ENCODE measurements around the gene MRPL18.
A peak's percentile ranks its signal among the peaks of the same experiment; 100 is the strongest.
"Not testable (repeated sequence)": the region's sequence is repeated elsewhere in the genome, so short reads cannot be mapped to it uniquely, and the experiment has no call there.

Gene MRPL18

DNA sequence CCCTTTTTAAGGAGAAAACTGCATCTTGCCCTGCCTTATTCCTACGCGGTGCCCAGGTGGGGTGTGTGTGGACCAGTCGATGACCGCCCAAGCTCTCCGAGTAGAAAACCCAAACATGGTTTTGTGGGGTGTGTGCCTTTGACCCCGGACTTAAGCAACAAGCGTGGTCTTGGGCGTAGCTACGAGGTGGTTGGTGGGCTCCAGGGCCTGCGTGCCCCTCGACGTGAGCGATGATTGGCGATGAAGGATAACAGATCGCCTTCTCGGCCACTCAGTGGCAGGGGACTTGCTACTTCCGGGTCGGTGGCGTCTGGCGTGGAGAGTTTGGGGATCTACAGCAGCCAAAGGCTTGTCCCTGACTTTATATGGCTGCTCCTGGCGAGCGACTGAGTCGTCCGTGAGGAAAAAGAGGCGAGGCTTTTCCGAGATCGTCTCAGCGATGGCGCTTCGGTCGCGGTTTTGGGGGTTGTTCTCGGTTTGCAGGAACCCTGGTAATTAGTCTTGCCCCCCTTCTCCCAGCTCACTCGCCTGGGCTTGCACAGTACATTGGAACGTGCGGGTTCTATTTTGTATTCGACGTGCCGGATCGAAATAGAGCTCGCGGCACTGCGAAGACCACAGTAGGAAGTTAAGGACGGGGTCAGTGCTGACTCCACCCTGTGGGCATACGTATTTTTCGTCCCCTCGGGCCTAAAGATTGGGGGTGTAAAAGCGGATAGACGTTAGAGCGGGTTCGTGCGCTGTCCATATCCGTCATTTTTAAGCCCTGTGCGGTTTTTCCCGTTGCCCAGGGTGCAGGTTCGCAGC is at the start of gene MRPL18:
Gene MRPL18 (plus strand): TSS at position 319 of the 807 bp plus-strand sequence. CDS start 121 bp downstream, at position 440.
- H3K9ac ChIP-seq (ENCODE audit: low read length) = peak within 1 kb of the TSS; percentile 94
- peaks cover 77% of the 10 kb centered on the region for H3K79me2 ChIP-seq (ENCODE audit: low read length)
- no peak within 1 kb of the TSS; the same call in 1 of the 2 replicates for H2AFZ ChIP-seq (ENCODE audit: low read depth, low read length)
- peak within 1 kb of the TSS; percentile 94 for H3K4me3 ChIP-seq (ENCODE audit: low read length)
- no peaks in the 10 kb centered on the region for H3K27me3 ChIP-seq (ENCODE audit: low read depth, low read length)
- peaks cover 34% of the 10 kb centered on the region for H3K36me3 ChIP-seq (replicated peaks; ENCODE audit: low read depth, low read length)
- H4K20me1 ChIP-seq (ENCODE audit: insufficient read depth, low read length) = peaks cover 9% of the 10 kb centered on the region
- no peak for TF ChIP-seq EZH2phosphoT487 (IDR thresholded peaks at IDR 0.05; ENCODE audit: low read depth)
- TF ChIP-seq, protein P1, sequence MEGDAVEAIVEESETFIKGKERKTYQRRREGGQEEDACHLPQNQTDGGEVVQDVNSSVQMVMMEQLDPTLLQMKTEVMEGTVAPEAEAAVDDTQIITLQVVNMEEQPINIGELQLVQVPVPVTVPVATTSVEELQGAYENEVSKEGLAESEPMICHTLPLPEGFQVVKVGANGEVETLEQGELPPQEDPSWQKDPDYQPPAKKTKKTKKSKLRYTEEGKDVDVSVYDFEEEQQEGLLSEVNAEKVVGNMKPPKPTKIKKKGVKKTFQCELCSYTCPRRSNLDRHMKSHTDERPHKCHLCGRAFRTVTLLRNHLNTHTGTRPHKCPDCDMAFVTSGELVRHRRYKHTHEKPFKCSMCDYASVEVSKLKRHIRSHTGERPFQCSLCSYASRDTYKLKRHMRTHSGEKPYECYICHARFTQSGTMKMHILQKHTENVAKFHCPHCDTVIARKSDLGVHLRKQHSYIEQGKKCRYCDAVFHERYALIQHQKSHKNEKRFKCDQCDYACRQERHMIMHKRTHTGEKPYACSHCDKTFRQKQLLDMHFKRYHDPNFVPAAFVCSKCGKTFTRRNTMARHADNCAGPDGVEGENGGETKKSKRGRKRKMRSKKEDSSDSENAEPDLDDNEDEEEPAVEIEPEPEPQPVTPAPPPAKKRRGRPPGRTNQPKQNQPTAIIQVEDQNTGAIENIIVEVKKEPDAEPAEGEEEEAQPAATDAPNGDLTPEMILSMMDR (IDR thresholded peaks at IDR 0.05; ENCODE audit: low read depth, low read length) = no peak
- H3K4me2 ChIP-seq (ENCODE audit: low read length) = peak within 1 kb of the TSS; percentile 71
- H3K27ac ChIP-seq (ENCODE audit: low read length) = peak within 1 kb of the TSS; percentile 85
- H3K4me1 ChIP-seq (ENCODE audit: low read length) = peaks cover 21% of the 10 kb centered on the region
- no peaks in the 10 kb centered on the region for H3K9me3 ChIP-seq (ENCODE audit: insufficient read depth, low read length)

- Histone ChIP-seq H3K79me2 (ENCODE audit: low read length) (peaks cover 73% of the 10 kb centered on the region), H3K4me2 (ENCODE audit: low read length) (no peak overlapping the region), H2AFZ (ENCODE audit: low read depth, low read length) (no peak overlapping the region), H3K9ac (ENCODE audit: low read length) (no peak overlapping the region), H3K9me3 (ENCODE audit: insufficient read depth, low read length) (no peaks in the 10 kb centered on the region), H3K4me3 (ENCODE audit: low read length) (no peak overlapping the region), H3K36me3 (replicated peaks; ENCODE audit: low read depth, low read length) (peaks cover 52% of the 10 kb centered on the region), H3K27me3 (ENCODE audit: low read depth, low read length) (no peaks in the 10 kb centered on the region), H3K27ac (ENCODE audit: low read length) (no peak overlapping the region), H4K20me1 (ENCODE audit: insufficient read depth, low read length) (peaks cover 7% of the 10 kb centered on the region; the same call in 1 of the 2 replicates), H3K4me1 (ENCODE audit: low read length) (no peaks in the 10 kb centered on the region)
- TF ChIP-seq EZH2phosphoT487 (IDR thresholded peaks at IDR 0.05; ENCODE audit: low read depth) = no peak
- TF ChIP-seq, protein P1 (IDR thresholded peaks at IDR 0.05; ENCODE audit: low read depth, low read length) = no peak
Observed at GRCh38 chr6:159742165-159742564, 48.1 kb upstream of the MRPL18 start.

- peaks cover 44% of the 10 kb centered on the region for H3K79me2 ChIP-seq (ENCODE audit: low read length)
- no peaks in the 10 kb centered on the region for H3K27me3 ChIP-seq (ENCODE audit: low read depth, low read length)
- H3K36me3 ChIP-seq (replicated peaks; ENCODE audit: low read depth, low read length) = peaks cover 49% of the 10 kb centered on the region
Observed at GRCh38 chr6:159745081-159745480, 45.2 kb upstream of the MRPL18 start.

GRCh38 chr6:159746759-159747158 is 43.5 kb upstream of the MRPL18 start:
- Histone ChIP-seq H3K4me1 (ENCODE audit: low read length) (no peaks in the 10 kb centered on the region), H3K36me3 (replicated peaks; ENCODE audit: low read depth, low read length) (peaks cover 41% of the 10 kb centered on the region), H3K79me2 (ENCODE audit: low read length) (peaks cover 30% of the 10 kb centered on the region), H2AFZ (ENCODE audit: low read depth, low read length) (no peak overlapping the region), H3K9ac (ENCODE audit: low read length) (no peak overlapping the region), H3K27me3 (ENCODE audit: low read depth, low read length) (no peaks in the 10 kb centered on the region), H3K9me3 (ENCODE audit: insufficient read depth, low read length) (no peaks in the 10 kb centered on the region), H3K4me3 (ENCODE audit: low read length) (no peak overlapping the region), H3K27ac (ENCODE audit: low read length) (no peak overlapping the region), H4K20me1 (ENCODE audit: insufficient read depth, low read length) (no peaks in the 10 kb centered on the region), H3K4me2 (ENCODE audit: low read length) (no peak overlapping the region)
- TF ChIP-seq EZH2phosphoT487 (IDR thresholded peaks at IDR 0.05; ENCODE audit: low read depth) = no peak
- TF ChIP-seq, protein P1 (IDR thresholded peaks at IDR 0.05; ENCODE audit: low read depth, low read length) = no peak

More at GRCh38 chr6:159745081-159745480, 45.2 kb upstream of the MRPL18 start:
- H3K27ac ChIP-seq (ENCODE audit: low read length) = no peak overlapping the region
- no peak overlapping the region for H2AFZ ChIP-seq (ENCODE audit: low read depth, low read length)
- no peak overlapping the region for H3K9ac ChIP-seq (ENCODE audit: low read length)
- TF ChIP-seq EZH2phosphoT487 (IDR thresholded peaks at IDR 0.05; ENCODE audit: low read depth) = no peak
- TF ChIP-seq, protein P1 (IDR thresholded peaks at IDR 0.05; ENCODE audit: low read depth, low read length) = no peak
- no peaks in the 10 kb centered on the region for H3K9me3 ChIP-seq (ENCODE audit: insufficient read depth, low read length)
- H4K20me1 ChIP-seq (ENCODE audit: insufficient read depth, low read length) = no peaks in the 10 kb centered on the region
- no peak overlapping the region for H3K4me2 ChIP-seq (ENCODE audit: low read length)
- H3K4me3 ChIP-seq (ENCODE audit: low read length) = no peak overlapping the region
- no peaks in the 10 kb centered on the region for H3K4me1 ChIP-seq (ENCODE audit: low read length)

- H3K27me3 ChIP-seq (ENCODE audit: low read depth, low read length); H4K20me1 ChIP-seq (ENCODE audit: insufficient read depth, low read length); H3K9me3 ChIP-seq (ENCODE audit: insufficient read depth, low read length); H3K4me3 ChIP-seq (ENCODE audit: low read length); H3K4me2 ChIP-seq (ENCODE audit: low read length); H3K4me1 ChIP-seq (ENCODE audit: low read length); H3K27ac ChIP-seq (ENCODE audit: low read length); H2AFZ ChIP-seq (ENCODE audit: low read depth, low read length); H3K9ac ChIP-seq (ENCODE audit: low read length): not testable (repeated sequence)
- H3K79me2 ChIP-seq (ENCODE audit: low read length) = peaks cover 22% of the 10 kb centered on the region
- peaks cover 37% of the 10 kb centered on the region for H3K36me3 ChIP-seq (replicated peaks; ENCODE audit: low read depth, low read length)
Observed at GRCh38 chr6:159748127-159748526, 42.1 kb upstream of the MRPL18 start.
